ENCODE measurements around the gene TOX2.

DNA sequence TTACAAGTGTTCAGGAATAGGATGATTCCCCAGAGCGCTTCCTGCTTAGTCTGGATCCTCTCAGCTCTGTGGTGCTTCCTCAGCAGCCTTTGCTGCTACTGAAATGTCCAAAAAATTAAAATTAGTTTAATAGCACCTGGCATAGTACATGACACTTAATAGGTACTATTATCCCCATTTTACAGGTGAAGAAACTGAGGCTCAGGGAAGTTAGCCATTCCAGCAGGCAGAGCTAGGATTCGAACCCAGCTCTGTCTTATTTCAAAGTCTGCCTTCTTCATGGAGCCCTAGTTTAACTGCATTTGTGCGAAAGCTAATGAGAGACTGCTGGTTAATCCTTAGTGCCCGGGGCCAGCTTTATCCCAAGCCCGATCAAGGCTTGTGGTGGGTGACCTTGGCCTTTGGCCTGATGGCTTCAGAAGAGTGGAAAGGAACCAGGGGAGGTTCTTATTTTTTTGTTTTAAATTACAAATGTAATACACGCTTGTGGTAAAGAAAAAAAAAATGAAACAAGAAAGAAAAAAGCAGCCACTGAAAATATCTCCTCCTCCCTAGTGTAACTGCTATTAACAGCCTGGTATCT, 30.1 kb downstream of the TOX2 start:
- TF ChIP-seq CTCF (conservative IDR thresholded peaks at IDR 0.05; ENCODE audit: low read depth, low read length): no peak
- TF ChIP-seq EZH2 (IDR thresholded peaks at IDR 0.05; ENCODE audit: low read length, unreplicated experiment): no peak
- no peak for TF ChIP-seq EZH2phosphoT487 (IDR thresholded peaks at IDR 0.05; ENCODE audit: borderline replicate concordance, low read length)

Measured in PC-3 (cell line).